ENCODE data around the gene RILPL1.
"Not testable (repeated sequence)": the region's sequence is repeated elsewhere in the genome, so short reads cannot be mapped to it uniquely, and the experiment has no call there.

RILPL1 gene

GRCh38 chr12:123457980-123458779 lies 75.3 kb downstream of the RILPL1 start, which contains the start of gene SNRNP35:
TSS of gene SNRNP35 (plus strand) at chr12:123458139. CDS start at chr12:123465541, 7,402 bp downstream.
- peak; percentile 72 for DNase-seq

DNA sequence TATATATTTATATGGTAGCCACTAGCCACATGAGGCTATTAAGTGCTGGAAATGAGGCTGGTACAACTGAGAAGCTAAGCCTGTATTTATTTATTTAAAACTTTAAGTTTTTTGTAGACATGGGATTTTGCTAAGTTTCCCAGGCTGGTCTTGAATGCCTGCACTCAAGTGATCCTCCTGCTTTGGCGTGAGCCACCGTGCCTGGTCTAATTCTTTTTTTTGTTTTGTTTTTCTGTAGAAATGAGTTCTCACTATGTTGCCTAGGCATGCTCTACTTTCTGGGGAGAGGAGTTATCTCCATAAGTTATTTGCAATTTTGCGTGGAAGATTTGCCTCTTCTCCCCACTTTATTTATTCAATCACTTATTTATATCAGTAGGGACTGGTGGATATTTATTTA lies 80.4 kb downstream of the RILPL1 start:
- DNase-seq: no peak

DNA sequence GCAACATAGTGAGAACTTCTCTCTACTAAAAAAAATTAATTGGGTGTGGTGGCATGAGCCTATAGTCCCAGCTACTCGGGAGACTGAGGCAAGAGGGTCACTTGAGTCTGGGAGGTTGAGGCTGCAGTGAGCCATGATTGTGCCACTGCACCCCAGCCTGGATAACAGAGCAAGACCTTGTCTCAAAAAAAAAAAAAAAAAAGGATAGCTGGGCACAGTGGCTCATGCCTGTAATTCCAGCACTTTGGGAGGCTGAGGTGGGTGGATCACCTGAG lies 81.3 kb downstream of the RILPL1 start:
- DNase-seq: not testable (repeated sequence)

GRCh38 chr12:123450636-123451035 lies 82.9 kb downstream of the RILPL1 start:
- no peak for DNase-seq

DNA sequence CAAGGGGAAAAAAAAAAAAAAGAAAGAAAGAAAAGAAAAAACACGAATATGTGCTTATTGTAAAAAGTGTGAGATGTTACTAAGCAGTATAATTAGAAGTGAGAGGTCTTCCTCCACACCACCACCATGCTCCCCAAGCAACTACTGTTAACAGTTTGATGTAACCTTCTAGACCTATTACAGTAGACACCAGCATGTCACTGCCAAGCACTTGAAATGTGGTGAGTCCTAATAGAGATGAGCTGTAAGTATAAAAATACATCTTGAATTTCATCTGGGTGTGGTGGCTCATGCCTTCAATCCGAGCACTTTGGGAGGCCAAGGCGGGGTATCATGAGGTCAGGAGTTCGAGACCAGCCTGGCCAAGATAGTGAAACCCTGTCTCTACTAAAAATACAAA lies 83.7 kb downstream of the RILPL1 start:
- DNase-seq: no peak

DNA sequence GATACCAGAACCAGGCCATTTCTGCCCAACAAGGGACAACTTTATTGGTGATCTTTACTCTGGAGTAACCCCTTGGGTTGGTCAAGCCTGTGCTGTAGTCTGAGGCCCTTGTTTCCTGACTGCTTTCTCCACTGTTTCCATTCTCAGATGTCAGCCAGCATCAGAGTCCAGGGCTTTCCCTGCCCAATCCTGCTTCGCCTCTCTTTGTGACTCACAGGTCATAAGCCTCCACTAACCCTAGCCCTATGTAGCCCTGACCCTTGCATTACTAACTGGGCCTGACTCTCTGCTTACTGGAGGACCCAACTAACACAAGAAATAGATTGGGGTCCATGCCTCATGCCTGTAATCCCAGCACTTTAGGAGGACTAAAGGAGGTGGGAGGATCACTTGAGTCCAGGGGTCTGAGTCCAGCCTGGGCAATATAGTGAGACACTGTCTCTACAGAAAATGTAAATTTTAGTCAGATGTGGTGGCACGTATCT lies 84.2 kb downstream of the RILPL1 start:
- no peak for DNase-seq

DNA sequence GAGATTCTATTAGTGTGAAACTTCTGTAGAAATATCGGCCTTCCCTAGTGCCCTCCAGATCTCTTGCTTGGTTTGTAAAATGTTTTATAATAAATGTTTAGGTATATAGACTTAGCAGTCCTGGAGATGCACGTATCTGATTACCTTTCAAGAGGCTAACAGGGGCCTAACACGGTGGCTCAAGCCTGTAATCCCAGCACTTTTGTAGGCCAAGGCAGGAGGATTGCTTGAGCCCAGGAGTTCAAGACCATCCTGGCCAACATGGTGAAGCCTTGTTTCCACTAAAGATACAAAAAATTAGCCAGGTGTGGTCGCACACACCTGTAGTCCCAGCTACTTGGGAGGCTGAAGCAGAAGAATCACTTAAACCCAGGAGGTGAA lies 87.2 kb downstream of the RILPL1 start:
- no peak for DNase-seq

GRCh38 chr12:123445388-123446332 lies 87.9 kb downstream of the RILPL1 start:
- DNase-seq: no peak

DNA sequence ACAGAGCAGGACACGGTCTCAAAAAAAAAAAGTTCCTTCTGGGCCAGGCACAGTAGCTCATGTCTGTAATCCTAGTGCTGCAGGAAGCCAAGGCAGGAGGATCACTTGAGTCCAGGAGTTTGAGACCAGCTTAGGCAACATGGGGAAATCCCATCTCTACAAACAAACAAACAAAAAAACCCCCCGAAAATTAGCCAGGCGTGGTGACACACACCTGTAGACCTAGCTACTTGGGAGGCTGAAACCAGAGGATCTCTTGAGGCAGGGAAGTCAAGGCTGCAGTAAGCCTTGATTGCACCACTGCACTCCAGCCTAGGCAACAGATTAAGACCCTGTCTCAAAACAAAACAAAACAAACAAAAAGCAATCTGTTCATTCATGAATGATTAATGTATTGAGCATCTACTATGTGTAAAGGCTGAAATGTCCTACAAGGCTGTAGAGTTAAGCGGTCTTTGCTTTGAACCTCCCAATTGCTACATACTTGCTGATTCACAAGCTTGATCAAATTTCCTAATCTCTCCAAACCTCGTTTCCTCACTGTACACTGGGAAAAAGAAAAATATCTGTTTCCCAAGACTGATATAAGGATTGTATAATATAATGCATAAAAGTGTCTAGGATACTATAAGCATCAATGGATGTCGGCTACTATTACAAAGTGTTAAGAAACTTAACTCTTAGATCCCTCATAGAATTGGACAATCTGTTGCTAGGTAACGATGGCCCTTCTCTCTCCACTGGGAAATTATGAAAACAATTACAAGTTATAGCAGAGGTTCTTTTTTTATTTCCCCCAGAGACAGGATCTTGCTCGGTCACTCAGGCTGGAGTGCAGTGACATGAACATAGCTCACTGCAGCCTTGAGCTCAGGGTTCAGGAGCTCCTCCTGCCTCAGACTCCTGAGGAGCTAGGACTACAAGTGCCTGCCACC lies 89.2 kb downstream of the RILPL1 start:
- DNase-seq: no peak

GRCh38 chr12:123442774-123443173 lies 90.7 kb downstream of the RILPL1 start:
- DNase-seq: no peak

GRCh38 chr12:123441523-123442164 lies 91.9 kb downstream of the RILPL1 start:
- no peak for DNase-seq

DNA sequence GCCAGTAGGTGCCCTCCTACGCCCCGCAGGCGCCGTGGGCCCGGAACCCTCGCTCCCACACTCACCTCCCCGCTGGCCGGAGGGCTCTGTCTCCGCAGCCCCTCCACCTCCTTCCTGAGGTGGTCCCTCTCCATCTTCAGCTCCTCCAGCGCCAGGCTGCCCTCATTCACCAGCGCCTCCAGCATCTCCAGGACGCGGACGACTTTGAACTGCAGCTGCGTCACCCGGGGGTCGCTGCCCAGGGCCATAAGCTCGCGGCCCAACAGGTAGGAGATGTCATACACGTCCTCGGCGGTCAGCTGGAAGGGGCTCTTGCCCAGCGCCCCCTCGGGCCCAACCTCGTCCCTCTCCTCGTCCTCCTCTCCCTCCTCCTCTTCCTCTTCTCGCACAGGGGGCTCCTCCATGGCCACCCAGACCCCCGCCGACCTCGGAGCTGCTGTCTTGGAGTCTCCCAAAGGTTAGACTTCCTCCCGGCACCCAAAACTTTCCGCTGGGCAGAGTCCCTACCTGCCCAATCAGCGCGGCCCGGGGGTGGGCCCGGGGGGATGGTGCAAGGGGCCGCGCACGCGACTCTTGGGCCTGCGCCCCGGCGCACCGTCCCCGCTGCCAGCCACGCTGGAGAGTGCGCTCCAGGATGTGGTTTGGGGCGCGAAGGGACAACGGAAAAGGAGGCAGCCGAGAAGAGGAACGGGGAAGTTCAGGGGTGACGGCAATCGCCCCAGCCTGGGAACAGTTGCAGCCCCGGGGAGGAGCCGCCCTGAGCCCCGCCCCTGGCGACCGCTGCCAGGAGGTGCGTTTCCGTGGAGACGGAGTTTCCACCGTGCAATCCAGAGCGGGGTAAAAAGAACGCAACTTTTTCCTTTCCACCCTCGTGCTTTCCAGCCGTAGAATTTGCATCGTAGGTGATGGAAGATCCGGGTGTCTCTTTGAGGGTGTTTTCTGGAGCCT lies 97.2 kb downstream of the RILPL1 start, which contains the start of gene RILPL2:
Gene RILPL2 (minus strand): TSS at position 668 of the 948 bp plus-strand sequence. CDS start 264 bp downstream, at position 404.
- peak; percentile 7 for DNase-seq

GRCh38 chr12:123435636-123436016 lies 97.9 kb downstream of the RILPL1 start:
- DNase-seq: no peak

- DNase-seq: no peak
These were observed 99.9 kb downstream of the RILPL1 start for GRCh38 chr12:123433615-123434014.

DNA sequence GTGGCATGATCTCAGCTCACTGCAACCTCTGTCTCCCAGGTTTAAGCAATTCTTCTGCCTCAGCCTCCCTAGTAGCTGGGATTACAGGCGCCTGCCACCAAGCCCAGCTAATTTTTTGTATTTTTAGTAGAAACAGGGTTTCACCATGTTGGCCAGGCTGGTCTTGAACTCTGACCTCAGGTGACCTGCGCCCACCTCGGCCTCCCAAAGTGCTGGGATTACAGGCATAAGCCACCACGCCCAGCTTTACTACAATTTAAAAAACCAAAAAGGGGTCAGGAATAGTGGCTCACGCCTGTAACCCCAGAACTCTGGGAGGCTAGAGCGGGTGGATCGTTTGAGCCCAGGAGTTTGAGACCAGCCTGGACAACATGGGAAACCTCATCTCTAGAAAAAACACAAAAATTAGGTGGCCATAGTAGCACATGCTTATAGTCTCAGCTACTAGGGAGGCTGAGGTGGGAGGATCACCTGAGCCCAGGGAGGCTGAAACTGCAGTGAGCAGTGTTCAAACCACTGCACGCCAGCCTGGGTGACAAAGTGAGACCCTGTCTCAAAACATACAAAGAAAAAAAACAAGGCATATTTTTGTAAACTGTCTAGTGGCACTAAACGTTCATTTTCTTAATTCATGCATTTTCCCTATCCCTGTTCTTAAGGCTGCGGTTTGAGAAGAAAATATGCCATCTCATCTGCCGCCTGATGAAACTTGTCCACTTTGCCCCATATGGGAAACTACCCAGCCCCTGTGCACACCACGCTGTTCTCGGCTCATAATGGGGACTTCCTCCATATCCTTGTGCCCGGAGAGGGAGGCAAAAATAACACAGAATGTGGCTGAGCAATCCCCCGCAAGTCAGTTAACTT lies 101.3 kb downstream of the RILPL1 start:
- DNase-seq: not testable (repeated sequence)

DNA sequence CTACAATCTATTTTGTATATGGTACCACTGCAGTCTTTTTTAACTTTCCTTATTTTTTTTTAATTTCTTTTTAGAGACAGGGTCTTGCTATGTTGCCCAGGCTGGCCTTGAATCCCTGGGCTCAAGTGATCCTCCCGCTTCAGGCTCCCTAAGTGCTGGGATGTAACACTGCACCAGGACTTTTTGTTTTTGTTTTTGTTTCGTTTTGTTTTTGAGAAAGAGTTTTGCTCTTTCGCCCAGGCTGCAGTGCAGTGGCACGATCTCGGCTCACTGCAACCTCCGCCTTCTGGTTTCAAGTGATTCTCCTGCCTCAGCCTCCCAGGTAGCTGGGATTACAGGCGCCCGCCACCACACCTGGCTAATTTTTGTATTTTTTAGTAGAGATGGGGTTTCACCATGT lies 104.4 kb downstream of the RILPL1 start:
- not testable (repeated sequence) for DNase-seq

- DNase-seq: no peak
These were observed 104.9 kb downstream of the RILPL1 start for GRCh38 chr12:123428591-123428990.

DNA sequence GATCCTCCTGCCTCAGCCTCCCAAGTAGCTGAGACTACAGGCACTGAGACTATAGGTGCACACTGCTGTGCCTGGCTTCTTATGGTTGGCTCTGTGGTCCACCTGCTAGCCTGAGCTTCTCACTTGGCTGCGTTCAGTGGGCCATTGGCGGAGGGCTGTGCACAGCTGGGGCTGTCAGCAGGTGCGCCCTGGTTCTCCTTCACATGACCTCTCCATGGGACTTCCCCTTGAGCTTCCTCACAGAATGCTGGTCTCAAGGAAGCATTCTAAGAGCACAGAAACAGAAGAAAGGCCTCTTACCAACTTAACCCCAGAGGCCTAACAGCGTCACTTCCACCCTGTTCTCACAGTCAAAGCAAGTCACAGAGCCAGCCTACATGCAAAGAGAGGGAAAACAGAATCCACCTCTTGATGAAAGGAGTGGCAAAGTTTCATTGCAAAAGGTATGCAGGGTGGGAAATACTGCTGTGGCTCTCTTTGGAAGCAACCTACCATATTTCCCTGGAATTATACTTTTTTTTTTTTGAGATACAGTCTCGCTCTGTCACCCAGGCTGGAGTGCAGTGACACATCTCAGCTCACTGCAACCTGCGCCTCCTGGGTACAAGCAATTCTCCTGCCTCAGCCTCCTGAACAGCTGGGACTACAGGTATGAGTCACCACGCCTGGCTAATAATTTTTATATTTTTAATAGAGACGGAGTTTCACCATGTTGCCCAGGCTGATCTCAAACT lies 106.3 kb downstream of the RILPL1 start:
- no peak for DNase-seq

GRCh38 chr12:123421314-123421713 lies 112.2 kb downstream of the RILPL1 start:
- no peak for DNase-seq
